Measurements from ENCODE around the gene A3GALT2.
"Not testable (repeated sequence)": the region's sequence is repeated elsewhere in the genome, so short reads cannot be mapped to it uniquely, and the experiment has no call there.

The A3GALT2 gene

GRCh38 chr1:33311706-33312412, 9.0 kb downstream of the A3GALT2 start:
- TF ChIP-seq, protein P1, sequence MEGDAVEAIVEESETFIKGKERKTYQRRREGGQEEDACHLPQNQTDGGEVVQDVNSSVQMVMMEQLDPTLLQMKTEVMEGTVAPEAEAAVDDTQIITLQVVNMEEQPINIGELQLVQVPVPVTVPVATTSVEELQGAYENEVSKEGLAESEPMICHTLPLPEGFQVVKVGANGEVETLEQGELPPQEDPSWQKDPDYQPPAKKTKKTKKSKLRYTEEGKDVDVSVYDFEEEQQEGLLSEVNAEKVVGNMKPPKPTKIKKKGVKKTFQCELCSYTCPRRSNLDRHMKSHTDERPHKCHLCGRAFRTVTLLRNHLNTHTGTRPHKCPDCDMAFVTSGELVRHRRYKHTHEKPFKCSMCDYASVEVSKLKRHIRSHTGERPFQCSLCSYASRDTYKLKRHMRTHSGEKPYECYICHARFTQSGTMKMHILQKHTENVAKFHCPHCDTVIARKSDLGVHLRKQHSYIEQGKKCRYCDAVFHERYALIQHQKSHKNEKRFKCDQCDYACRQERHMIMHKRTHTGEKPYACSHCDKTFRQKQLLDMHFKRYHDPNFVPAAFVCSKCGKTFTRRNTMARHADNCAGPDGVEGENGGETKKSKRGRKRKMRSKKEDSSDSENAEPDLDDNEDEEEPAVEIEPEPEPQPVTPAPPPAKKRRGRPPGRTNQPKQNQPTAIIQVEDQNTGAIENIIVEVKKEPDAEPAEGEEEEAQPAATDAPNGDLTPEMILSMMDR (conservative IDR thresholded peaks at IDR 0.05; ENCODE audit: control insufficient read depth, insufficient read depth, low read depth, low read length): no peak
- H3K4me3 ChIP-seq (ENCODE audit: control insufficient read depth, low read depth, low read length): no peak overlapping the region

DNA sequence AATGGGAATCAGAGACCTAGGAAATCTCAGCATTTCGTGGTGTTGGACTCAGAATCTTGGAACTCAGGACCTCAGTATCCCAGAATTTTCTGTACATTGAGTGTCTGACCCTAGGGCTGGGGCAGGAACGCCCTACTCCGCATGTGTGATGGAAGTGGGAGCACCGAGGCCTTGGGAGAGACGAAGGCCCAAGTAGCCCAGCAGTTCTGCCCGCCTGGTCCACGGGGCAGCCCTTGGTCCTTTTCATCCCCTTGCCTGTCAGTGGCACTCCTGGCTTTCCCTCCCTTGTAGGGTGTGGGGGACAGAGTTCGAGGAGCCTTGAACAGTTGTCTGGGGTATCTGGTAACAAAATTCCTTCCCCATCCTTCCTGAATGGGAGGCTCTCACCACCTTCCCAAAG, 10.2 kb downstream of the A3GALT2 start:
- no peak for DNase-seq (ENCODE audit: low read depth)
- no peak overlapping the region for H3K4me3 ChIP-seq (ENCODE audit: control insufficient read depth, low read depth, low read length)
- TF ChIP-seq, protein P1 (conservative IDR thresholded peaks at IDR 0.05; ENCODE audit: control insufficient read depth, insufficient read depth, low read depth, low read length): no peak

More at GRCh38 chr1:33311706-33312412, 9.0 kb downstream of the A3GALT2 start:
- no peak for DNase-seq (ENCODE audit: low read depth)

DNA sequence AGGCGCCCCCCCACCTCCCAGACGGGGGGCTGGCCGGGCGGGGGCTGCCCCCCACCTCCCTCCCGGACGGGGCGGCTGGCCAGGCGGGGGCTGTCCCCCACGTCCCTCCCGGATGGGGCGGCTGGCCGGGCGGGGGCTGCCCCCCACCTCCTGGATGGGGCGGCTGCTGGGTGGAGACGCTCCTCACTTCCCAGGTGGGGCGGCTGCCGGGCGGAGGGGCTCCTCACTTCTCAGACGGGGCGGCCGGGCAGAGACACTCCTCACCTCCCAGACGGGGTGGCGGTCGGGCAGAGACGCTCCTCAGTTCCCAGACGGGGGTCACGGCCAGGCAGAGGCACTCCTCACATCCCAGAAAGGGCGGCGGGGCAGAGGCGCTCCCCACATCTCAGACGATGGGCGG, 11.5 kb downstream of the A3GALT2 start:
- not testable (repeated sequence) for DNase-seq (ENCODE audit: low read depth); H3K4me3 ChIP-seq (ENCODE audit: control insufficient read depth, low read depth, low read length)

- no peak overlapping the region for H3K4me3 ChIP-seq (ENCODE audit: control insufficient read depth, low read depth, low read length)
- TF ChIP-seq, protein P1 (conservative IDR thresholded peaks at IDR 0.05; ENCODE audit: control insufficient read depth, insufficient read depth, low read depth, low read length): no peak
- no peak for DNase-seq (ENCODE audit: low read depth)
Observed at GRCh38 chr1:33307494-33307864, 13.4 kb downstream of the A3GALT2 start.

- DNase-seq (ENCODE audit: low read depth): no peak
- TF ChIP-seq, protein P1 (conservative IDR thresholded peaks at IDR 0.05; ENCODE audit: control insufficient read depth, insufficient read depth, low read depth, low read length): no peak
- no peak overlapping the region for H3K4me3 ChIP-seq (ENCODE audit: control insufficient read depth, low read depth, low read length)
Observed at GRCh38 chr1:33306653-33307493, 14.0 kb downstream of the A3GALT2 start.

DNA sequence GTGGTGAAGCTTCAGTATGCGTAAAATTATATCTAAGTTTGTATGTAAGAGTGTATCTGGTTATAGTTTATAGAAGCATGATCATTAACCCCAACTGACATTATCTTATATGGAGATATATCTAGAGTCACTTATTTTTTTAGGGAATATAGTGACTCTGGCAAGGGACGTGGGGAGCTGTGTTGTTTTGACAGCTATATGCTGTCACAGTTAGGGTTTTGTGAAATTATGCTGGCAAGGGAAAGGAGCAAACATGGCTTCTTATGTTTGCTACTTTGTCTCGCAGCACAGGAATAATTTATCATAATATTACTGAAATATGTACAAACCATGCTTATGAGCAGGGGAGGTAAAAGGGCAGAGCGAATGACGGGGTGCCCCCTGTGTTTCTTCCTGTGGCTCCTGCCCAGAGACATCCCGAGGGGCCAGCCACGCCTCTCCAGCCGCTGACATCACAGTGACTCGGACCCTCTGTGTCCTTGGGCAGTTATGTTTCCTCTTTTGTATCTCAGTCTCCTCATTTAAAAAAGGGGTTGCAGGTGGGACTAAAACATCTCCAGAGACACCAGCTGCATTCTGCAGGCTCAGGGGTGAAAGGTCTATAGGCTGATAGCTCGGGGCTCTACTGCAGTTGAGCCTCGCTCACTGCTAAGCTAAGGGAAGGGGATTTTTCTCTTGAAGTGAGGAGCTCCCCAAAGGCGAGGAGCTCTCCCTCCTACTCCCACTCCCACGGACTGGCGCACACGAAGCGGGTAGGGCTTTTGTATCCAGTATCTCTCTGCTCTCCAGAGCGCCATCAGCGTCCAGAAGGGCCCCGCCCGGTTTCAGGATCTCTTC, 14.9 kb downstream of the A3GALT2 start:
- no peak overlapping the region for H3K4me3 ChIP-seq (ENCODE audit: control insufficient read depth, low read depth, low read length)
- no peak for DNase-seq (ENCODE audit: low read depth)
- TF ChIP-seq, protein P1 (conservative IDR thresholded peaks at IDR 0.05; ENCODE audit: control insufficient read depth, insufficient read depth, low read depth, low read length): no peak

Data from fibroblast of mammary gland (primary cell).